ENCODE data around the gene MRPL16.

The MRPL16 gene

GRCh38 chr11:59756845-59757244 is 53.7 kb downstream of the MRPL16 start:
- TF ChIP-seq CREB1 (IDR thresholded peaks at IDR 0.05; ENCODE audit: low read depth) (no peak), FOXM1 (IDR thresholded peaks at IDR 0.05; ENCODE audit: borderline replicate concordance, low read depth) (no peak), CEBPB (IDR thresholded peaks at IDR 0.05) (no peak), NFIC (IDR thresholded peaks at IDR 0.05) (no peak), TEAD4 (IDR thresholded peaks at IDR 0.05) (no peak), EGR1 (IDR thresholded peaks at IDR 0.05) (no peak), USF1 (IDR thresholded peaks at IDR 0.05) (no peak), EP300 (IDR thresholded peaks at IDR 0.05; ENCODE audit: borderline replicate concordance) (no peak), REST (IDR thresholded peaks at IDR 0.05; ENCODE audit: low read depth) (no peak)

- TF ChIP-seq NFIC (IDR thresholded peaks at IDR 0.05): no peak
- TF ChIP-seq FOXM1 (IDR thresholded peaks at IDR 0.05; ENCODE audit: borderline replicate concordance, low read depth): no peak
- no peak for TF ChIP-seq ZBTB7A (IDR thresholded peaks at IDR 0.05; ENCODE audit: low read depth)
- no peak for TF ChIP-seq TAF1 (IDR thresholded peaks at IDR 0.05; ENCODE audit: low read depth)
- TF ChIP-seq TEAD4 (IDR thresholded peaks at IDR 0.05): no peak
- TF ChIP-seq EP300 (IDR thresholded peaks at IDR 0.05; ENCODE audit: borderline replicate concordance): no peak
- no peak for TF ChIP-seq TCF12 (IDR thresholded peaks at IDR 0.05; ENCODE audit: low read depth)
- no peak for TF ChIP-seq USF1 (IDR thresholded peaks at IDR 0.05)
- TF ChIP-seq CREB1 (IDR thresholded peaks at IDR 0.05; ENCODE audit: low read depth): no peak
Measured at GRCh38 chr11:59756558-59756840, 54.1 kb downstream of the MRPL16 start.

Data from Ishikawa (cell line).